Stimulated activated CD4-positive, alpha-beta T cell treated with anti-CD3 and anti-CD28 coated beads, Interleukin-15, amount 100 ng/mL, for 1 hour (primary cell): ENCODE data around the gene SLC22A6.
A peak's percentile ranks its signal among the peaks of the same experiment; 100 is the strongest.
"Not testable (repeated sequence)": the region's sequence is repeated elsewhere in the genome, so short reads cannot be mapped to it uniquely, and the experiment has no call there.

ENCODE experiments used
- DNase-seq, 2 donors: peaks; one replicate each; pipeline ENCODE4 v3.0.0-alpha.2; 2020; ENCODE audit warnings: low read depth in 1 of 2, low spot score in 1 of 2

SLC22A6 gene

DNA sequence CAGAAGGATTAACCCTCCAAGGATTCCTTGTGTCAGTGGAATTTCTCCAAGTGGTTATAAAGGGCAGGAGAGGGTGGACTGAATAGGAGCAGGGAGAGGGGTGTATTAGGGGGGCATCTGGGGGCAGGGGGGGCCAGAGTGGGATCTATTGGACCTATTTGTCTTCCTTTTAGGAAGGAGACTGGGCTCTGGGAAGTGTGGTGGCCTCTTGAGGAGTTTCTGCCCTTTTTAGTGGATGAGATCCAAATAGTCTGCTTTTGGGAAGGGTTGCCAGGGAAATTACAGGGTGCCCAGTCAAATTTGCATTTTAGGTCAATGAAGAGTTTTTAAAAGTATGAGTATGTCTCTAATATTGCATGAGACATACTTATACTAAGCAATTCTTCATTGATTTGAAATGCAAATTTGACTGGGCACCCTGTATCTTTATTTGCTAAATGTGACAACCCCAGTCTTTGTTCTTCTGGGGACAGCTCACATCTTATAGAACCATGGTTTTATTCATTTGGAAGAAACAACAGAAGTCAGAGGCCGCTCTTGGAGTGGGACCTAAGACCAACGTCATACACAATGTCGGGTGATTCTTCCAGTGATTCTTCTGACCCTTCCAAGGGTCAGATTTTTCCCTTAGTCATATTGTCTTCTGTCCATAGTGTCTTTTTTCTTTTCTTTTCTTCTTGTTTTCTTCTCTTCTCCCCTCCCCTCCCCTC lies 429 bp upstream of the SLC22A6 start:
- DNase-seq = no peak

DNA sequence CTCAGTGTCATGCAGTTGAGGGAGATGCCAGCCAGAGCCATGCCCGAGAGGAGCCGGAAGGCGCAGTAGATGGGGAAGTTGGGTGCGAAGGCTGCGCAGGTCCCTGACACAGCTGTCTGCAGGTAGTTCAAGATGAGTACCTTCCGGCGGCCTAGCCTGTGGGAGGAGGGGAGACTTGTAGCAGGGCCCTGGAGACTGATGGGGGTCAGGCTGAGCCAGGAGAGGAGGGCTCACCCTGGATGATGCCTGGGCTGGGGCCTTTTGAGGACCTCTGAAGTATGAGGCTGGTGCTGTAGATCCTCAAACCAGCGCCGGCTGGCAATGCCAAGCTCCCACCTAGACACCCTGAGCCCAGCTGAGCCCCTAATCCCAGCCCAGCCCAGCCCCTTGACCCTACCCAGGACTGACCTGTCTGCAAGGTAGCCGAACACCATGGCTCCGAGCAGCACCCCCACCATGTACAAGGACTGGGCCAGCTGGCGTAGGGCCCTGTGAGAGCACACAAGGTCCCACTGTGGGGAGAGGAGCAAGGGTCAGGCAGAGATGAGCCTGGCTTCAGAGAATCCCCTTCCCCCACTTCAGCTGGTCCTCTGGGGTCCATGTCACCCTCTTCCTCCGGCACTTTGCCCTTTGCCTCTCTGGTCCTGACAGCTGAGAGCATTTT lies 1.1 kb downstream of the SLC22A6 start:
- no peak for DNase-seq

- no peak for DNase-seq
These were observed 3.0 kb downstream of the SLC22A6 start for GRCh38 chr11:62981743-62982142.

- DNase-seq = no peak
These were observed 4.5 kb downstream of the SLC22A6 start for GRCh38 chr11:62980133-62980760.

- no peak for DNase-seq
These were observed 8.7 kb downstream of the SLC22A6 start for GRCh38 chr11:62976109-62976508.

GRCh38 chr11:62974848-62975522 lies 9.8 kb downstream of the SLC22A6 start:
- DNase-seq = peak in 1 of 2 donors; percentile 6

- DNase-seq = no peak
These were observed 19.2 kb downstream of the SLC22A6 start for GRCh38 chr11:62965574-62965973.

DNA sequence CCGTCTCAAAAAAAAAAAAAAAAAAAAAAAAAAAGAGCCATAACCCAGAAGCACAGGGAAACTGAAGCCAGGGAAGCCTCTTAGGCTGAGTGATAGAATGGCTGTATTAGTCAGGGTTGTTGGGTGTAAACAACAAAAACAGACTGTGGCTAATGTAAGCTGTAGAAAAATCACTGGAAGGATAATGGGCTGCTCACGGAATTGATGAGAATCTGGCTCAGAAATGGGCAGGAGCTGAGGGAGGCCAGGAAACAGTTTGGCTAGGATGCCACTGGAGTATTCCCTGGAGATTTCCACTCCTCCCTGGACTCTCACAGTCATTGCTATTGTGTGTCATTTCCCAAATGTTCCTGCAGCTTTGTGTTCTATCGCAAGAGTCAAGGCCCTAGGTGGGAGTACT lies 22.4 kb downstream of the SLC22A6 start:
- DNase-seq = no peak

DNA sequence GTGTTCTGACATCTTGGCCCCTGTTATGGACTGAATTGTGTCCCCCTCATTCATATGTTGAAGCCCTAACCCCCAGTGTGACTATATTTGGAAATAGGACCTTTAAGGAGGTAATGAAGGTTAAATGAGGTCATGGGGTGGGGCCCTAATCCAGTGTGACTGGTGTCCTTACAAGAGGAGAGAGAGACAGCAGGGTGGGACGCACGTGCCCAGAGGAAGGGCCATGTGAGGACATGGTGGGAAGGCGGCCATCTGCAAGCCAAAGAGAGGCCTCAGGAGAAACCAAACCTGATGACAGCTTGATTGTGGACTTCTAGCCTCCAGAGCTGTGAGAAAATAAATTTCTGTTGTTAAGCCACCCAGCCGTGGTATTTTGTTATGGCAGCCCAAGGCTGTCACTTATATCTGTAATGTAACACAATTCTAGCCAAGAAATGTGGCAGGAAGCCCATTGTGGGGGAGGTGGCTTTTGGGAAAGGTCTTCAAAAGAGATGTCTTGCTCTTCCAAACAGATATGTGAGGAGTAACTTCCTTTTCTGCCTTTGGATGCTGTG lies 23.7 kb downstream of the SLC22A6 start:
- no peak for DNase-seq

DNA sequence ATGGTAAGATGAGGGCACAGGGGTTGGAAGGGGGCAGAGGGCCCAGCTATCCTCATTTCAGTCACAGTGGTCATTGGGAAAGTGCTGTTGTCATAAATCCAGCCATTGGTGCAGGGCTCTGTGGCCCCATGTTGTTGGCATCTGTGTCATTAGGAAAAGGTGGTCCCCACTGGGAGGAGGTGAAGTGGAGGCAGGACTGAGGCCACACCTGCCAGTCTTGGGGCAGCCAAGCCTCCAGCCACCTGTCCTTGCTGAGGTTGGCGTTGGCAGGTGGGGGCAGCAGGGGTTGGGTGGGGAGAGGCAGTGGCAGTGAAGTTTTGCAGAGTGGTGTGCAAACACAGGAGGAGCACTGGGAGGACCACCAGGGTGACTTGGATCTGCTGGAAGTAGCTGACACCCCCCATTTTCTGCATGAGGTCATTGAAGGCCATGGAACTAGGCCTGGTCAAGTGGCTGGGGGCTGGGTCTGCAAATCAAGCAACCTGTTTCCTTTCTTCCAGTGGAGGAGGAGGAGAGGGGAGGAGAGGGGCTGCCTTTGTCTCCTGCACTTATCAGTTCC lies 25.3 kb downstream of the SLC22A6 start:
- DNase-seq = no peak

- no peak for DNase-seq
These were observed 26.0 kb downstream of the SLC22A6 start for GRCh38 chr11:62958547-62959421.

DNA sequence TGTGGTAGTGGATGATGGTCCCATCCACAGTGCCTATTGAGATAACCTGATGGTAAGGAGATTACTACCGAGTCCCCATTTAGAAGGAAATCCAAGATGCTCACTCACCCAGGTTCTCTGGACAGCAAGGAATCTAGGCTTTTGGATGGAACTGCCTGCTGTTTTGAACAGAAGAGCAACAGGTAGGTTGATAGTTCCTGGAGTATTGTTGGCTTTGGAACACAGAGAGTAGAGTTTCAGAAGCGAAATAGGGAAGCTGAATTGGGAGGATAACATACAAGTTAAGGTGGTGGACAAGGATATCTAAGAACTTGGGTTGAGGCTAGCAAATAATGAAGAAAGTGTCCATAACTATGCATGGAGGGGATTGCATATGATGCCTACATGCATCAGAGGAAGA lies 27.6 kb downstream of the SLC22A6 start:
- DNase-seq = no peak

DNA sequence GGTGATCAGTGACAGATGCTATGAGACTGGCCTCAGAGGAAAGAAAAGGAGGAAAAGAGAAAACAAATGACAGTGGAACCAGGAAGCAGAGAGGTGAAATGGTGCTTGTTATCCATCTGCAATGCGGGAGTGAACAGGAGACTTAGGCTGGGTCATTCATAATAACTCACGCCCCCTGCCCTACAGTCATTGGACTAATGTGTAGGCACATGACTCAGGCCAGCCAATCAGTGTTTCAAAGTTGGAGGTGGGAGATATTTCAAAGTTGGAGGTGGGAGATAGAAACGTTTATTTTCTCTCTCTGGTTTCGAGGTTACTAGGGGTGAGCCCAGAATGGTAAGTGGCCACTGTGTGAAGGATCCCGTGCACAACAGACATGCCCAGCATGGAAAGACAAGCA lies 30.3 kb downstream of the SLC22A6 start:
- DNase-seq = no peak

- DNase-seq = no peak
These were observed 31.0 kb downstream of the SLC22A6 start for GRCh38 chr11:62953811-62954210.

GRCh38 chr11:62948765-62949320 lies 35.9 kb downstream of the SLC22A6 start:
- no peak for DNase-seq

DNA sequence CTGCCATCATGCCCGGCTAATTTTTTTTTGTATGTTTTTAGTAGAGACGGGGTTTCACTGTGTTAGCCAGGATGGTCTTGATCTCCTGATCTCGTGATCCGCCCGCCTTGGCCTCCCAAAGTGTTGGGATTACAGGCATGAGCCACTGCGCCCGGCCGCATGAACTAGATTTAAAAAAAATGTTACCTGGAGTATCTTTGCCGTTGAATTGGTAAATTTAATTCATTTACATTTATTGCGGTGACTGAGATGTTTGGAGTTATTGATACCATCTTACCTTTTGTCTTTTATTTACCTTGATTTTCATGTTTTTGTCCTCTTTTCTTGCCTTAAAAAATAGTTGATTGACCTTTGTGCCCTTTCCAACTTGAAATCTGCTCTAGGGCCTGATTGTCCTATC lies 39.2 kb downstream of the SLC22A6 start:
- DNase-seq = not testable (repeated sequence)

DNA sequence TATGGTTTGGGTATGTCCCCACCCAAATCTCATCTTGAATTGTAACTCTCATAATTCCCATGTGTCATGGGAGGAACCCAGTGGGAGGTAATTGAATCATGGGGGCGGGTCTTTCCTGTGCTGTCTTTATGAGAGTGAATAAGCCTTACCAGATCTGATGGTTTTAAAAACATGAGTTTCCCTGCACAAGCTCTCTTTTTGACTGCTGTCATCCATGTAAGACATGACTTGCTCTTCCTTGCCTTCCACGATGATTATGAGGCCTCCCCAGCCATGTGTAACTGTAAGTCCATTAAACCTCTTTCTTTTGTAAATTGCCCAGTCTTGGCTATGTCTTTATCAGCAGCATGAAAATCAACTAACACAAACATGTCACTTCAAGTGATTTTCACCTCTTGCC lies 47.2 kb downstream of the SLC22A6 start:
- not testable (repeated sequence) for DNase-seq

GRCh38 chr11:62934496-62934785 lies 50.3 kb downstream of the SLC22A6 start:
- DNase-seq = no peak

DNA sequence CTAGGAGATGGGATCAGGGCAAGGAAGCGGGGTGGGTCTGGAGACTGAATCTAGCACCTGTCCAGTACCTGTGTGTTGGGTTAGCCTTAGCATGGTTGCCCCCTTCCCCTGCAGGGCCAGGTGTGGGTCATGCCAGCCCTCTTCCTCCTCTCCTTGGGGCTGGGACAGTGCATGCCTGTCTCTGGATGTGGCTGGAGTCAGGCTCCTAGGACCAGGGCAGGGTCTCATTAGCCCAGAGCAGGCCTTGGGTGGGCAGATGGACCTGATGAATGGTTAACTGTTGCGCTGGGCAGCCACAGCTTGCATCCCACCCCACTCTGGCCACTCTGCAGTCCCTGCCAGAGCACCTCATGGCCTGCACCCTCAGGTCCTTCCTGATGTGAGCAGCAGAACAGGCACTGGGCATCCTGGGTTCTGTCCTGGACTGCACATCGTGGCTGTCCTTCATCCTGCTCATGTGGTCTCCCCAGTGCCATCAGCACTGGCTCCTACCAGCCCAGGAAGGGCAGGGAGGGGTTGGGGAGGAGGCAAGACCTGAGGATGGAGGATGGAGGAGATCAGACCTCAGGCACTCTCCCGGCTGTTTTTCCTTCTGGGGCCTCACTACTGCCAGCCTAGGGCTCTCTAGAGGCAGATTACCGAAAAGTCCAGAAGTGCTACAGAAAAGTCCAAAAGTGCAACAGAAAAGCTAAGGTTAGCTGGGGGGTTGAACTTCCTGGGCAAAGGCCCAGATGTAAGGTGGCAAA lies 50.8 kb downstream of the SLC22A6 start:
- DNase-seq = no peak
